RWPE2 (cell line): ENCODE results near the gene ACTN3.

Experiments
- ATAC-seq: fragments of 200-7000 bp; cut with Tn5 transposase; 3 replicates; pipeline ENCODE4 v1.9.1; 2021; ENCODE audit warnings: low read depth
- DNase-seq: peaks from one replicate; pipeline ENCODE4 v3.0.0-alpha.2; 2020; ENCODE audit warnings: low spot score
- H3K27ac ChIP-seq: fragments of 450-650 bp; 2 replicates; pipeline ENCODE4 v1.5.1; 2017; ENCODE audit warnings: mild to moderate bottlenecking; ENCODE audit not compliant: poor library complexity, severe bottlenecking
- H3K27me3 ChIP-seq: fragments of 250-450 bp; sonication (Bioruptor Pico); 2 replicates; pipeline ENCODE4 v1.5.1; 2021; ENCODE audit warnings: mild to moderate bottlenecking, moderate library complexity; ENCODE audit not compliant: insufficient read depth, poor library complexity, severe bottlenecking
- H3K36me3 ChIP-seq: fragments of 250-450 bp; sonication (Bioruptor Pico); 2 replicates; pipeline ENCODE4 v1.5.1; 2020; ENCODE audit warnings: low read depth, mild to moderate bottlenecking, moderate library complexity
- H3K4me1 ChIP-seq: fragments of 250-450 bp; sonication (Bioruptor Pico); 2 replicates; pipeline ENCODE4 v1.5.1; 2021; ENCODE audit warnings: mild to moderate bottlenecking, moderate library complexity; ENCODE audit not compliant: insufficient read depth, poor library complexity, severe bottlenecking
- H3K4me3 ChIP-seq: fragments of 250-450 bp; sonication (Bioruptor Pico); 2 replicates; pipeline ENCODE4 v1.5.1; 2021; ENCODE audit warnings: mild to moderate bottlenecking, moderate library complexity; ENCODE audit not compliant: severe bottlenecking
- H3K9me3 ChIP-seq: fragments of 250-450 bp; sonication (Bioruptor Pico); 2 replicates; pipeline ENCODE4 v1.5.1; 2021; ENCODE audit warnings: mild to moderate bottlenecking, moderate library complexity; ENCODE audit not compliant: severe bottlenecking
- TF ChIP-seq, protein P1 (sequence below): fragments of 450-650 bp; IDR thresholded peaks from one replicate; pipeline ENCODE4 v1.5.1; 2017; ENCODE audit warnings: mild to moderate bottlenecking, moderate library complexity; ENCODE audit not compliant: poor library complexity, severe bottlenecking

Gene ACTN3

DNA sequence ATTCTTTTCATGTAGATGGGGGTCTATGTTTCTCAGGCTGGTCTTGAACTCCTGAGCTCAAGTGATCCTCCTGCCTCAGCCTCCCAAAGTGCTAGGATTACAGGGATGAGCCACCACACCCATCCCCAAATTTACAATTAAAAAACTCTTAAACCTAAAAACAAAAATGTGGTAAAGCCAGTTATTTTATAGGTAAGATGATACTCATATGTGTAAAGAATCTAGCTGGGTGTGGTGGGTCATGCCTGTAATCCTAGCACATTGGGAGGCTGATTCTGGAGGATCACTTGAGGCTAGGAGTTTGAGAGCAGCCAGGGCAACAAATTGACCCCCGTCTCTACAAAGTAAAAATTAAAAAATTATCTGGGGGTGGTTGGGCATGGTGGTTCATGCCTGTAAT lies 65.8 kb downstream of the ACTN3 start:
- peaks cover 3% of the 10 kb centered on the region for H3K36me3 ChIP-seq
- no peak overlapping the region for H3K4me3 ChIP-seq
- H3K27me3 ChIP-seq = no peaks in the 10 kb centered on the region
- peaks cover 3% of the 10 kb centered on the region for H3K4me1 ChIP-seq
- no peak overlapping the region for H3K27ac ChIP-seq
- TF ChIP-seq, protein P1, sequence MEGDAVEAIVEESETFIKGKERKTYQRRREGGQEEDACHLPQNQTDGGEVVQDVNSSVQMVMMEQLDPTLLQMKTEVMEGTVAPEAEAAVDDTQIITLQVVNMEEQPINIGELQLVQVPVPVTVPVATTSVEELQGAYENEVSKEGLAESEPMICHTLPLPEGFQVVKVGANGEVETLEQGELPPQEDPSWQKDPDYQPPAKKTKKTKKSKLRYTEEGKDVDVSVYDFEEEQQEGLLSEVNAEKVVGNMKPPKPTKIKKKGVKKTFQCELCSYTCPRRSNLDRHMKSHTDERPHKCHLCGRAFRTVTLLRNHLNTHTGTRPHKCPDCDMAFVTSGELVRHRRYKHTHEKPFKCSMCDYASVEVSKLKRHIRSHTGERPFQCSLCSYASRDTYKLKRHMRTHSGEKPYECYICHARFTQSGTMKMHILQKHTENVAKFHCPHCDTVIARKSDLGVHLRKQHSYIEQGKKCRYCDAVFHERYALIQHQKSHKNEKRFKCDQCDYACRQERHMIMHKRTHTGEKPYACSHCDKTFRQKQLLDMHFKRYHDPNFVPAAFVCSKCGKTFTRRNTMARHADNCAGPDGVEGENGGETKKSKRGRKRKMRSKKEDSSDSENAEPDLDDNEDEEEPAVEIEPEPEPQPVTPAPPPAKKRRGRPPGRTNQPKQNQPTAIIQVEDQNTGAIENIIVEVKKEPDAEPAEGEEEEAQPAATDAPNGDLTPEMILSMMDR = no peak
- DNase-seq (no peak), ATAC-seq (no peak)
- H3K9me3 ChIP-seq = no peaks in the 10 kb centered on the region
